NCI-H524 treated with DMSO at 0.1 percent for 48 hours (cell line): Measurements from ENCODE around the gene PMEL.
A peak's percentile ranks its signal among the peaks of the same experiment; 100 is the strongest.
"Not testable (repeated sequence)": the region's sequence is repeated elsewhere in the genome, so short reads cannot be mapped to it uniquely, and the experiment has no call there.

ENCODE experiments used
- DNase-seq: peaks from one replicate; lab custom pipeline; 2025; lab: John Stamatoyannopoulos, UW

Gene PMEL

DNA sequence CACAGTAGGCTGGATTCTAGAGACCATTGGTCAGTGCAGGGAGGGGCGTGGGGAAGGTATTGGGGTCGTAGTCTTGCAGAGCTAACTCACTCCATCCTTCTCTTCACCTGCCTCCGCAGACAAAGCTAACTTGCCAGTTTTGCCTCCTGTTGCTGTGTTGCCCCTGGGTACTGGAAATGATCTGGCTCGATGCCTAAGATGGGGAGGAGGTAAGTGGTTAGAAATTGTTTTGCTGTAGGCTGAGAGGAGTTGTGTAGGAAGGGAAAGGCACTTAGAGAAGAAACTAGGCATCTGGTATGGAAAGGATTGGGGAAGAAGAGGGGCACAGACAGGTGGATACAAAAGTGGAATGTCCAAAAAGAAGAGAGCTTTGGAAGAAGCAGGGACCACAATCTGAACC is 23.8 kb downstream of the PMEL start:
- no peak for DNase-seq

DNA sequence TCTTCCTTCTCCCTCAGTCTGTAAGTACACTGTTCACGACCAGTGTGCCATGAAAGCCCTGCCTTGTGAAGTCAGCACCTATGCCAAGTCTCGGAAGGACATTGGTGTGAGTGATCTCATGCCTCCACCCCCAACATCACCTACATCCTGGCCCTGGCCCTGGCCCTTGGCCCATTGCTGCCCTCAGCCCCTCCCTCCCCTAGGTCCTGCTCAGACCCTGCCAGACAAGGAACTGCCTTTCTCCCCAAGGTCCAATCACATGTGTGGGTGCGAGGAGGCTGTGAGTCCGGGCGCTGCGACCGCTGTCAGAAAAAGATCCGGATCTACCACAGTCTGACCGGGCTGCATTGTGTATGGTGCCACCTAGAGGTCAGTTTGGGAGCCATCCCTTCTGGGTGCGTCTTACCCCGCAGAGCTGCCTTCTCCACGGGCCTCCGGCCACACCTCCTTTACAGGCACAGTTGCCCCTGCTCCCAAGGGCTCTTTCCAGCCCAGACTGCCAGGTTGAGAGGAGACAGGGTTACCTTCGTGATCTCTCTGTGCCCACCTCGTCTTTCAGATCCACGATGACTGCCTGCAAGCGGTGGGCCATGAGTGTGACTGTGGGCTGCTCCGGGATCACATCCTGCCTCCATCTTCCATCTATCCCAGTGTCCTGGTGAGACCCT is 25.6 kb downstream of the PMEL start:
- DNase-seq = peak; percentile 36

DNA sequence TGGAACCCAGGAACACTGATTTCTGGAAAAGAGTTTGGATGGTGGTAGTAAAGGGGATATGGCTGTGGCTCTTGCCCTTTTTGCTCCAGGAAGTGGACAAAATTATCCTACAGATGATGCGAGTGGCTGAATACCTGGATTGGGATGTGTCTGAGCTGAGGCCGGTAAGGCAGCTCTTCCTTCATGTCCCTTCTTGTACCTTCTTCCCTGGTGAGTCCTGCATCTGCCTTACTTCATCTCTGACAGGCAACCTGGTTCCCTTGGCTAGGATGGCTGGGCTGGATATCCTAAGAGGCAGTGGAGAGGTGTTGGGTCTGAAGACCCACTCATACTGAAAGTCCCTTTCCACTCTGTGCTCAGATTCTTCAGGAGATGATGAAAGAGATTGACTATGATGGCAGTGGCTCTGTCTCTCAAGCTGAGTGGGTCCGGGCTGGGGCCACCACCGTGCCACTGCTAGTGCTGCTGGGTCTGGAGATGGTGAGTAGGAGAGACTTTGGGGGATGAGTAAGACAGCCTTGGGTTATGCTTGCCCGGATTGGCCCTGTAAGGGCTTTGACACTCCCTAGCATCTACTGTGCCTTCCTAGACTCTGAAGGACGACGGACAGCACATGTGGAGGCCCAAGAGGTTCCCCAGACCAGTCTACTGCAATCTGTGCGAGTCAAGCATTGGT is 26.9 kb downstream of the PMEL start:
- DNase-seq = no peak

DNA sequence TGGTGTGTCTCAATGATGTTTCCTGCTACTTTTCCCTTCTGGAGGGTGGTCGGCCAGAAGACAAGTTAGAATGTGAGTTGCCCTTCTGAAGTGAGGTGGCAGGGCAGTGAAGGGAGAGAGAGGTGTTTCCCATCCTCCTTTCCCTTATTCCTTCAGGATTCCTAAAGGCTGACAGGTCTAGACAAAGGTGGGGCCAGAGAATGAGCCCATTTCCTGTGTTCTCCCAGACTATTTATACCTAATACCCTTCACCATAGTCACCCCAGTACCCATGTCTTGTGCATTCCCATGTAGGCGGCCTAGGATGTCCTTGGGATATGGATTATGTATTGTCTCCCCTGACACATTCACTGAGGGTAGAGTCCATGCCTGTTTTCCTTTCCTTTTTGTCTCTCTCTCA is 27.9 kb downstream of the PMEL start:
- DNase-seq = no peak

DNA sequence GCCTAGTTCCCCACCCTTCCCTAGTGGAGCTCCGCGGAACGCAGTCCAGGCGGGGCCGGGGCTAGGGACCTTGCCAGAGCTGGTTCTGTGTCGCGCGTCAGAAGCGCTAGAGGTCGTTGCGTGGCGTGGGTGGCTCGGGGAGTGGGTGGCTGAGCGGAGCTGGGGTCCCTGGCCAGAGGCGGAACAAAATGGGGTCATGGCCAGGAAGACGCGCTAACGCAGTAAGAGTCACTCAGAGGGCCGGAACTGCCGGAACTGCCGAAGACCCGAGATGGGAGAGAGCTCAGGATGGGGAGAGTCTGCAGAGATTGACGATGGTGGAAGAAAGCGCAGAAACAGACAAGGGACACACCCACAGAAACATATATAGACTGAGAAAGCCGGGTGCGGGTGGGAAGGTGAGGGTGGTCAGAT is 30.1 kb downstream of the PMEL start:
- DNase-seq = no peak

DNA sequence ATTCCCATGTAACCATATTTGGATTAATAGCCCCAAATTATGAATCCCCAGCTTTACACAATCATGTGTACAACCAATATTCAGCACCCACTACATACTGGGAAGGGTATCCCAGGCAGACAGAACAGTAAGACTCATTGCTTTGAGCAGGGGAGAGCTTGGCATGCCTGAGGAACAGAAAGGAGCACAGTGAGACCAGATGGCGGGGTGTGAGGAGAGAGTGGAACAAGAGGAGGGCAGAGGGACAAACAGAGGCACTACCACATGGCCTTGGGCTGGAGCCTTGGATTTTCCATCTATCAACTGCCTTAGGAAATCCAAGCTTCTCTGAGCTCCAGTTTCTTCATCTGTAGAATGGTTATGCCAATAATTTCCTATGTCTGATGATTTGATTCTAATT is 31.1 kb downstream of the PMEL start:
- DNase-seq = no peak

DNA sequence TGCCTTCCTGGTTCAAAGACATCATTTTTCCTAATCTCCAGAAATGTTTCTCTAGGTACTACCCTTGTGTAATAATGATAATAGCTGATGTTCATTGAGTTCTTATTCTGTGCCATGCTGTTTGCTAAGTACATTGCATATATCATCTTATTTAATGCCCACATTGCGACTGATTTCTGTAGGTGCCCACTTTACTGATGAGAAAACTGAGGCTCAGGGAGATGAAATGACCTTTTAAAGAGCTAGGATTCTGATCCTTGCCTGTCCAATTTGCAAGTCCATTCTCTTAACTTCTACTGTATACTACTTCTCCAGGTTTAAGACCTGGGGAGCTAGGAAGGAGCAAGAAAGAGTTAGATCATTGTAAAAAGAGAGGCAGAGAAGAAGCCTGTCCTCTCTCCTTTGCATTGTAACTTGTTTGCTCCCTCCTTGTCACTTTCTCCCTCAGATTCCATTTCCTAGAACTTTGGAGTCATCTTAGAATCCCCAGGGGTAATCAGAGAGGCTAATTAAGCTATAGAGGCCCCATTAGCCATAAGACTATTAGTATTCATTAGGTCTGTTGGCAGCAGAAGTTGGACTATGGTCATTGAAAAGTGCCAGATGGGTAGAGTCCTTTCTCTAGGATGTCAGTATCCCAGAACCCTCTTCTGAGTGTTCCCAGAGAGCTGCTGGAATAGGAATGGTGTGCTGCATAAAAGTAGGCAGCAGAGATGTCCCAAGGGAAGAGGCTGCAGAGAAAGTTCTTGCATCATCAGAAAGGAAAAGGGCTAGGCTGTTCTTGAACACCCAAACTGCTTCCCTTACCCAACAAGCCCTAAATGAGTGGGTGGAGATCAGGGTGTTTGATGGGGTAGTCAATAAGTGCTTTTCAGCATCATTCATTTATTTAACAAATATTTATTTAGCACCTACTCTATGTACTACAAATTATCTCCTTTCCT is 31.8 kb downstream of the PMEL start:
- peak; percentile 18 for DNase-seq

DNA sequence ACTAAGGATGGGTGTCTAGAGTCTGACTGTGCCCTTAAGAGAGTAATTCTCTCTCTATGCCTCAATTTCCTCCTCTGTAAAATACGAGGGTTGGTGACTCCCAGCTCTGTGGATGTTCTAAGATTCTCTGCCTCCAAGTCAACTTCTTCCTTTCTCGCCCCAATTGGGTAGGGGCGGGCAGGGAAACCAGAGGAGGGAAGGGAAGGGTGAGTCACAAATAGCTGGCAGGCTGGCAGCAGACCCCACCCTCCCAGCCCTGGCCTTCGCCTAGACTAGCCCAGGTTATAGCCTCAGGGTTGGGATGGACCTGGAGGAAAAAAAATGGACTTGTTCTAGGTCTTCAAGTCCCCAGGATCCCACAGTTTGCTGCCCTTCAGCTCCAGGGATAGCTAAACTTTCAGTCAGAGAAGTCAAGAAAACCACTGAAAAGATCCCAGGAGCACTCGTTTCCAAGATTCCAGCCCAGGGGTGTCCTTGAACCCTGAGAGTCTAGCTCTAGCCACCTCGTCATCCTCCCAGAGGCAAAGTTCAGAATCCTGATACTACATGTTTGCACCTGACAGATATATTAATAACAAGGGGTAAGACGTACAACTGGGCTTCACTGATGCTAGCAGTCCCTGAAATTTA is 32.6 kb downstream of the PMEL start:
- DNase-seq = no peak

DNA sequence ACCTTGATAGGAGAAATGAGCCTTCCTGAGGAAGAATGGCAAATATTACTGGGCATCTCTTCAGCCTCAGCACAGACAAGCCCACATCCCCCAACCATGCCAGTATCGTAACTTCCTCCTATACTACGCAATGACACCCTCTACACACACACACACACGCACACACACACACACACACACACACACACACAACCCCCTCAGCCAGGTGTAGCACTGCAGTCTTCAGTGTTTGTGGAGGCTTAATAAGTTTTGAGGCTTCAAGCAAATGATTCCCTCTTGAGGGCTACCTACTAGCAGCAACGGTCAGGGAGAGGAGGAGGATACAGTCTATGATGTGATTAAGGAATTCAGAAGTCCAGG is 33.3 kb downstream of the PMEL start:
- no peak for DNase-seq

DNA sequence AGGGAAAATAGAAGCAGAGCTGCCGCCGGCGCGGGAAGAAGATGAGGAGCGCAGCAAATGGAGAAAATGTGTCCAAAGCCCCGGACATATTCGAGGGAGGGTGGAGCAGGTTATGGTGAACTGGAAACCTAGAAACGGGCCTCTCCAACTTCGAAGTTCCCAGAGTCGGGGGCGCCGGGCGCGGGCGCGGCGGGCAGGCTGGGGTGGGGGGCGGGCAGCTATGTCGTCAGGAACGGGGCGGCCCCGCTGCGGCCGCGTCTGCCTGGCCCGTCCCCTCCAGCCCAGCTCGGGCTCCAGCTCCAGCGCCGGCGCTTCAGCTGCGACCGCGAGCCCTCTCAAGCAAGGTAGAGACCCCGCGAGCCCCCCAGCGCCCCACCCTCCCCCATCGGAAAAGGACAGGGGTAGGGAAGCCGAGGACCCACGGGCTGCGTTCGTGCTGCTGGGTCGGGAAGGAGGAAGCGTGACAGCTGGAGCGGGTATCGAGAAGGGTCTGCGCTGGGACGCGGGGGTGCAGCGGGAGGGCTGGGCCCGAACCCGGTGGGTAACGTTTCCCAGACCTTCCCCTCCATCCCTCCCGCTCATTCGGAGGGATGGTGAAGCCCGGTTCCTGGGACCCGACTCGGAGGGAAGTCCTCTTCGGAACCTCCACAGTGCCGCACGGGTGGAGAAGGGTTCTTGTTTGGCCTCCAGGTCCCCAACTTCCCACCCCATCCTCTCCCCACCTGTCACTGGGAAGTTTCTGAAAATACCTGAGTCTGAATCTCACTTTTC is 33.9 kb downstream of the PMEL start:
- no peak for DNase-seq

DNA sequence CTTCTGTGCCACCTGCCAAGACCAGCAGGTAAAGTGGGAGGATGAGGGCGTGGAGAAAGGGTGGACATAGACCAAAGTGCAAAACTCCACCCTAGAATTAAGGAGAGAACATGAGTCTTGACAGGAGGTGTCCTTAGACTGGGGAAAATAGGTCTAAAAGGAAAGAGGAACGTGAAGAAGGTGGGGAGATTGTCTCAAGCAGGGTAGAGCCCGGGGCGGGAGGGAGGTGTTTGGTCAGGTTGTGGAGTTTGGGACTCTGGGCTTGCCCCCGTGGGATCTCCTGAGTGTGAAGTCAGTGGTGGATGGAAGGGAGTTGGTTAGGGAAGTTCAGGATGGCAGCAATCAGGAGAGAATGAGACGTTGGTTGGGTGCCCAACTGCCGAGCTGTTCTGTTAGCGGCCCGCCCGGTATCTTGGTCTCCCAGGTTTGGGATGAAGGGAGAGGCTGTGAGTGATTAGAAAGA is 34.5 kb downstream of the PMEL start:
- no peak for DNase-seq

DNA sequence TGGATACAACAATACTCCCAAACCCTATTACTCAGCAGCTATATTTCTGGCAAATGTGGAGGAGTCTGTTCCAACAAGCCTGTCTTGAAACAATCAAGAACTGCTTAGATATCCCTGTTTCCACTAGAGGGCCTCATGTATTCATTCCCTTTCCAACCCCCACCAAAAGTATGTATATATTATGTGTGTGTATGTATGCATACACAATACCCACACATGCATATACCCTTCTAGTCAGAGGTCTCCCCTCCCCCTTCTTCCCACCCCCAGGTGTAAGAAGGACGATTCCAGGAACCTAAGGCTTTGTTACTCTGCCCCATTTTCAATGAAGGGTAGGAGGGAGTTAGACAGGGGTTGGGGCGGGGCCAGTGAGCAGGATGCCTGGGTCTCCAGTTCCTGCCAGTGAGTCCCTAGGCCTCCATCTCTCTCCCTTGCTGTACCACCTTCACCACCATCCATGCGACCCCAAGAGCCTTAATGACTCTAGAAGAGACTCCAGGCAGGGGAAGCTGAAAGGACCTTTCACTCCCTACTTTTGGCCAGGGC is 35.0 kb downstream of the PMEL start, which contains the start of gene DGKA:
DGKA (plus strand) TSS at position 392 of the 546 bp plus-strand sequence. CDS start 5,342 bp downstream, outside the sequence.
- DNase-seq = peak; percentile 5

DNA sequence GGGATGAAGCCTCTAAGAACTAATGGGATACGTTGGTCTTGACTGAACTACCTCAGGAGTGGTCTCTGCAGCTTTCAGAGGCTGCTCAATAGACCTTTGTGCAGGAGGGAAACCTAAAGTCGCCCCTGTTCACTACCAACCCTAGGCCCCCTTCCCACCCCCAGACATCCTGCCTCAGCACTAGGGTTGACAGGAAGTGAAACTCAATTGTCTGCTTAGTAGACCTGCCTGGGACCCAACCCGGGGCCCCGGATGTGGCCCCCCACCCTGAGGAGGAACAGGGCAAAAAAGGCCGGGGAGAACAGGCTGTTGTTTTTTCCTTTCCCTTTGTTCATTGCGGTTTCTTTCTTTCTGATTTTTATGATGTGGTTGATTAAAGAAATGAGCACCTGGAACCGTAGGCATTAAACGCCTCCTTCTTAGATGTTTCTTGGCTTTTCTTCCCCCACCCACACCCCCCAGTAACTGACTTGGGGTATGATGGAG is 36.5 kb downstream of the PMEL start:
- DNase-seq = no peak

DNA sequence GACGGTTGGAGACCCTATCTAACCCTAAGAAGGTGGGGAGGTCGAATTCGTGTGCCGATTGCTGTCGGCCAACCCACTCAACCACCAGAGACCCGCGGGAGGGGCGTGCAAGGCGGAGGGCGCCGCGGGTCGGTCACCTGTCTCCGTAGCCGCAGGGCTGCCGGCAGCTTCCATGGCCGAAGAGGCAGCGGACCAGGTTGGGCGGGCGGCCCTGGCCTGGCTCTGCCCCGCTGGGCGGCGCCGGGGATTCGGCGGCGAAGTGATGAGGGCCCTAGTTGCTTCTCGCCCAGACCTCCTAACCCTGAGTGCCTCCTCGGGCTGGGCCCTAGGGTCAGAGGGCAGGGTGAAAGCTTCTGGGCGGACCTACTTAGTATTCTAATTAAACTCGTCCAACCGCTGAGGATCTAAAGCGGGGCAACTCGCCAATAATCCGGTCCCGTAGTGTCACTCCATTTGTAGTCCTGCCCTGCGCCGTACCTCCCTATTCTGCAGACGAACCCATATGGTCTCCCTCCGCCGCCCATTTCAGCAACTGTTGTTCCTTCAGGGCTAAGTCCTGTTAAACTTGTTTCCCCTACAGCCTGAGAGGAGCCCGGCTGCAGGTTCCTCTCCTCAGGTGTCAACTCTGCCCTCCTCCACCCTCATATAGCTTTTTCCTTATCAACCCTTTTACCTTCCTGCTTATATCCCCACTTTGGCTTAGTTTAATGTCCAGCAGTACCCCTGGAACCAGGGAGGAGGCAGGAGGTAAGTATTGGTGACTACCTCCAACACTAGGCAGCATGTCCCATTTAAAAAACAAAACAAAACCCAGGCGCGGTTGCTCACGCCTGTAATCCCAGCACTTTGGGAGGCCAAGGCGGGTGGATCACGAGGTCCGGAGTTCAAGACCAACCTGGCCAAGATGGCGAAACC is 38.0 kb downstream of the PMEL start, which contains the start of gene PYM1:
PYM1 (minus strand) TSS at position 307 of the 915 bp plus-strand sequence; CDS start at position 174, 133 bp downstream.
- peak; percentile 13 for DNase-seq

DNA sequence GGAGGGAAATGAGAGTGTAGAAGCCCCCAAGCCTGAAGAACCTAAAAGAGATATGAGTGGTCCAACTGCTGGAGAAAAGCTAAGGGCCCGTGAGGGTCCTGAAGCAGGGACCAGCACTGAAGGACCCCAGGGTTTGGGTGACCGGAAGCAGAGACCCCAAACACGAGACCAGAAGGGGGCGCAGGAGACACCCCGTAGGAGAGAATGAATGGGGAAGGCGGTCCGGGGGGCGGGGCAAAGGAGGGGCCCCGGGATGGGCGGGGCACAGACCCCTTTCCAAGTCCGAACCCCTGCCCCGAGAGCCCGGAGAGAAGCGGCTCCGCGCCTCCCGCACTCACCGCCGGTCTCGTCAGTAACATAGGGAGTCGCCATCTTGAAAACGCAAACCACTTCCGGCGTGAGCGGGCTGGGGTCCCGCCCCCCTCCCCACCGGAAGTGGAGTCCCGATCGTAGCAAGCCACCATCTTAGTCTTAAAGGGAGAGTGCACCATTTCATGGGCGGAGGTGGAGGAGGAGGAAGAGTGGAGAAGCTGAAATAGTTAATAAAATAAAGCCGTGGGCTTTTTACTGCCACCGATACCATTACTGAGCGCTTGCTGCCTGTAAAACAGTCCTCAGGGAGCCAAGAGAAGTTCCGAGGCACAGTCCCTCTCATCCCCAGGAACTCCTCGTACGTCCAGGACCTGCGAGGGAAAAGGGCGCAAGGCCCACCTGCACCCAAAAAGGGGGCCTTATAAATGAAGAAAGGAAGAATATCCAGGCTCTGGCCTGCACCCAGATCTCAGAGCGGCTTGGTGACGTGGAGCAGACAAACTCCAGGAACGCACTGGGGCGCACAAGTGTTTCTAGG is 38.9 kb downstream of the PMEL start:
- DNase-seq = peak; percentile 43

DNA sequence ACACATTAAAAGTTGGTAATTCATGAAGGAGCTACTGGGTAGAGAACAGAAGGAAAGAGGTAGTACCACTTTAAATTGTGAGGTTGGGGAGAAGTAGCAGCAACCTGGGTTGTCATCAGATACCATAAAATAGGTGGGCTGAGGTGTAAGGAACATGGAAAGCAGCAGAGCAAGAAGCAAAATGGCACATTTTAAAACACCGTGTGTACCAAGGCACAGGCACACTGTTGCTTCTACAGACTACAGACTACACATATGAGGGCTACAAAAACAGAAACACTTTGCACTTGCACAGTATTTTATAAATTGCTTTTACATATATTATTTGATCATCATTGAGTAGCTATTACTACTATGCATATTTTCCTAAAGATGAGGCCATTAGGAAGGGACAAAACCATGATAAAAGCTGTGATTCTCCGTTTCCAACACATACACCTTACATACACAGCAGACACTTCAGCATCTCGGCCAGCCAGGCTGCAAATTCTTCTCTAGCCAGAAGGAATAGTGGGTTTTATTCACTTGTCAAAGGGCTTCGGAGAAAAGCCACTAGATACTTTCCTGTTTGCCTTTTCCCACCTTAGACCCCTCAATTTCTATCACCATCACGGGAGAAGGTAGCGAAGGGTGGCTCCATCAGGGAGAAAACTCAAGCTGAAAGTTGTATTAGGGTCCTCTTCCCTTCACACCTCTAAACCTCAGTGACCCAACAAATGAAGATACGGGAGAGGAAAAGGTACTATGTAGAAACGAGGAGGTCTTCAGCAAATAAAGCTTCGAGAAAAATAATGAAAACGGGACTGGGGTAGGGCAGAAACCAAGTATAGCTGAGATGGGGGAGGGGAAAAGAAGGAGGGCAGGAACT is 39.7 kb downstream of the PMEL start:
- DNase-seq = no peak

DNA sequence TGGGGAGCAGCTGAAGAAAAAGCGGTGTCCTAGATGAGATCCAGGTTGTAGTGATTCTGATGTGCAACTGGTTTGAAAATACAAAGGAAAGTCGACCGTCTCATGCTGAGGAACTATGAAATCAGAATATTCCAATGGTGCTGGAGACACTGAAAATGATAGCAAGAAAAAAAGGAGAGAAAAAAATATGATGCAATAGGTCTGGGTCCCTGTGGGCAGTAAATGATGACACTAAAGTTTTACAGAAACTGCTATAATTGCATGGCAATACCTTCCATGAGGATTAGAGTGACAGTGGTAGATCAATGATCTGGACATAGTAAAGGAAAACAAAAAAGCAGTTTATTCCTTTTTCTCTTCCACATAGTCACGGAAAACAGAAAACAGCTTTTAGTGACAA is 40.5 kb downstream of the PMEL start:
- no peak for DNase-seq

DNA sequence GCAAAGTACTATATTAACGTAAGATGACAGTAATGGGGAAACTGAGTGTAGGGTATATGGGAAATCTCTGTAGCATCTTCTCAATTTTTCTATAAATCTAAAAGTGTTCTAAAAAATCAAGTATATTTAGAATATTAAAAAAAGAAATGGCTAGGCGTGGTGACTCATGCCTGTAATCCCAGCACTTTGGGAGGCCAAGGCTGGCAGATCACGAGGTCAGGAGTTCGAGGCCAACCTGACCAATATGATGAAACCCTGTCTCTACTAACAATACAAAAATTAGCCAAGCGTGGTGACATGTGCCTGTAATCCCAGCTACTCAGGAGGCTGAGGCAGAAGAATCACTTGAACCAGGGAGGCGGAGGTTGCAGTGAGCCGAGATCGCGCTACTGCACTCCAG is 42.2 kb downstream of the PMEL start:
- not testable (repeated sequence) for DNase-seq
